Esophagus squamous epithelium (tissue), 5 donors: ENCODE results near the gene NAPB. TPM values are rescaled to one million over a fixed set of nuclear protein-coding genes. Genes with fewer than 3 reads are reported as not detected.

Experiments
- DNase-seq: peaks from one replicate; lab custom pipeline; 2025; lab: John Stamatoyannopoulos, UW
- H3K27ac ChIP-seq, 4 donors: fragments of 200-600 bp; sonication (generic); one replicate each; pipeline ENCODE4 v1.5.1; 2016 to 2019; ENCODE audit warnings: mild to moderate bottlenecking in 1 of 4
- H3K27me3 ChIP-seq, 4 donors: fragments of 200-600 bp; sonication (generic); 1 replicate in 3 of 4; 2 replicates in 1 of 4; pipeline versions ENCODE4 v1.5.1 to v1.6.0; 2017 to 2021; ENCODE audit warnings: antibody characterized with exemption in 1 of 4
- H3K36me3 ChIP-seq, 3 donors: fragments of 200-600 bp; sonication (generic); one replicate each; pipeline ENCODE4 v1.5.1; 2016 to 2019
- H3K4me1 ChIP-seq, 3 donors: fragments of 200-600 bp; sonication (generic); one replicate each; pipeline ENCODE4 v1.5.1; 2017 to 2019
- H3K4me3 ChIP-seq, 4 donors: fragments of 200-600 bp; sonication (generic); 1 replicate in 3 of 4; 2 replicates in 1 of 4; pipeline ENCODE4 v1.5.1; 2016 to 2019; ENCODE audit warnings: mild to moderate bottlenecking in 2 of 4, moderate library complexity in 1 of 4
- H3K9me3 ChIP-seq, 3 donors: fragments of 200-600 bp; sonication (generic); one replicate each; pipeline ENCODE4 v1.5.1; 2016 to 2019
- CTCF ChIP-seq, 6 experiments: fragments of 450-650 bp in 4 of 6; fragments of 200-600 bp in 2 of 6; sonication (generic) in 2 of 6; IDR thresholded peaks; one replicate each; pipeline ENCODE4 v1.5.1; 2016 to 2019; ENCODE audit warnings: antibody characterized with exemption in 6 of 6, mild to moderate bottlenecking in 4 of 6, moderate library complexity in 4 of 6
- POLR2A ChIP-seq, 4 donors: fragments of 450-650 bp; IDR thresholded peaks; one replicate each; pipeline ENCODE4 v1.6.1; 2017; ENCODE audit warnings: antibody characterized with exemption in 4 of 4, mild to moderate bottlenecking in 4 of 4, moderate library complexity in 3 of 4
- WGBS, 2 donors: methylation state at CpG; one replicate each; pipeline ENCODE4 v1.1.5; 2018; 5-methylcytosine and 5-hydroxymethylcytosine counted together
- intact Hi-C: fragments of 100-400 bp; cut with DNase I; formaldehyde crosslinking; loops from one replicate; pipeline ENCODE4 v1.15.0; 2022
- total RNA-seq, 4 donors: library from RNA; depleted of rRNA; stranded (reverse); fragments of >200 nt; gene quantifications; one replicate each; pipeline ENCODE4 v1.1.0, GENCODE V29; 2016
- donor health status: DM: yes; HTN: yes; CAD: no.

The NAPB gene
- total RNA-seq, 4 donors from 2014 or later, result 7.7 to 16.0 (median 8.7) TPM

GRCh38 chr20:23407781-23408464 lies 13.4 kb downstream of the NAPB start:
- Histone ChIP-seq H3K27ac (no peak overlapping the region), H3K36me3 (no peaks in the 10 kb centered on the region), H3K4me3 (no peak overlapping the region), H3K4me1 (peaks cover 6 to 56% (median 14%) of the 10 kb centered on the region in 3 donors), H3K27me3 (no peaks in the 10 kb centered on the region), H3K9me3 (no peaks in the 10 kb centered on the region)
- 69 to 87% methylated on average over 2 of the region's 2 CpGs for WGBS, 2 donors
- TF ChIP-seq POLR2A (IDR thresholded peaks at IDR 0.05) (no peak), CTCF (IDR thresholded peaks at IDR 0.05) (no peak)
- DNase-seq, result no peak
- intact Hi-C loops, result no loop called here

- intact Hi-C loops, result no loop called here
- H3K9me3 ChIP-seq, result no peaks in the 10 kb centered on the region
- H3K4me1 ChIP-seq, result peaks cover 6 to 53% (median 14%) of the 10 kb centered on the region in 3 donors
- peaks cover 0 to 9% (median 0%) of the 10 kb centered on the region in 3 donors for H3K36me3 ChIP-seq
- no peak overlapping the region for H3K27ac ChIP-seq
- no peak for DNase-seq
- WGBS, 2 donors, result 85 to 93% methylated on average over 1 of the region's 1 CpG
- H3K27me3 ChIP-seq, result no peaks in the 10 kb centered on the region
- TF ChIP-seq POLR2A (IDR thresholded peaks at IDR 0.05) (no peak), CTCF (IDR thresholded peaks at IDR 0.05) (no peak)
- no peak overlapping the region for H3K4me3 ChIP-seq
Measured at GRCh38 chr20:23406880-23407279, 14.4 kb downstream of the NAPB start.

GRCh38 chr20:23404196-23404595 lies 17.1 kb downstream of the NAPB start:
- WGBS, 2 donors, result 17 to 38% methylated on average over 3 of the region's 3 CpGs
- H3K4me1 ChIP-seq, result peaks cover 6 to 32% (median 14%) of the 10 kb centered on the region in 3 donors
- DNase-seq, result no peak
- no peak for TF ChIP-seq POLR2A (IDR thresholded peaks at IDR 0.05)
- TF ChIP-seq CTCF (IDR thresholded peaks at IDR 0.05), result no peak
- peak overlapping the region in 1 of 4 donors; percentile 10 for H3K27ac ChIP-seq
- intact Hi-C loops, result no loop called here
- no peaks in the 10 kb centered on the region for H3K9me3 ChIP-seq
- H3K36me3 ChIP-seq, result peaks cover 0 to 36% (median 0%) of the 10 kb centered on the region in 3 donors
- H3K27me3 ChIP-seq, result no peaks in the 10 kb centered on the region
- H3K4me3 ChIP-seq, result no peak overlapping the region

- Histone ChIP-seq H3K27ac (peak overlapping the region in 1 of 4 donors; percentile 10), H3K4me1 (peaks cover 6 to 28% (median 14%) of the 10 kb centered on the region in 3 donors), H3K27me3 (no peaks in the 10 kb centered on the region), H3K9me3 (no peaks in the 10 kb centered on the region), H3K36me3 (peaks cover 0 to 40% (median 0%) of the 10 kb centered on the region in 3 donors), H3K4me3 (no peak overlapping the region)
- intact Hi-C loops, result no loop called here
- TF ChIP-seq CTCF (IDR thresholded peaks at IDR 0.05) (no peak), POLR2A (IDR thresholded peaks at IDR 0.05) (no peak)
- DNase-seq, result no peak
- 56 to 68% methylated on average over 5 of the region's 5 CpGs for WGBS, 2 donors
Measured at GRCh38 chr20:23403751-23404150, 17.5 kb downstream of the NAPB start.

- no peaks in the 10 kb centered on the region for H3K9me3 ChIP-seq
- intact Hi-C loops, result no loop called here
- H3K4me3 ChIP-seq, result no peak overlapping the region
- TF ChIP-seq POLR2A (IDR thresholded peaks at IDR 0.05), result no peak
- no peak for TF ChIP-seq CTCF (IDR thresholded peaks at IDR 0.05)
- H3K27me3 ChIP-seq, result no peaks in the 10 kb centered on the region
- peaks cover 6 to 41% (median 14%) of the 10 kb centered on the region in 3 donors for H3K4me1 ChIP-seq
- DNase-seq, result no peak
- WGBS, 2 donors, result 92 to 96% methylated on average over 5 of the region's 5 CpGs
- peaks cover 0 to 52% (median 0%) of the 10 kb centered on the region in 3 donors for H3K36me3 ChIP-seq
- H3K27ac ChIP-seq, result no peak overlapping the region
Measured at GRCh38 chr20:23401051-23401450, 20.2 kb downstream of the NAPB start.
